ENCODE measurements around the gene NKIRAS1.
"Not testable (repeated sequence)": the region's sequence is repeated elsewhere in the genome, so short reads cannot be mapped to it uniquely, and the experiment has no call there.

NKIRAS1 gene

DNA sequence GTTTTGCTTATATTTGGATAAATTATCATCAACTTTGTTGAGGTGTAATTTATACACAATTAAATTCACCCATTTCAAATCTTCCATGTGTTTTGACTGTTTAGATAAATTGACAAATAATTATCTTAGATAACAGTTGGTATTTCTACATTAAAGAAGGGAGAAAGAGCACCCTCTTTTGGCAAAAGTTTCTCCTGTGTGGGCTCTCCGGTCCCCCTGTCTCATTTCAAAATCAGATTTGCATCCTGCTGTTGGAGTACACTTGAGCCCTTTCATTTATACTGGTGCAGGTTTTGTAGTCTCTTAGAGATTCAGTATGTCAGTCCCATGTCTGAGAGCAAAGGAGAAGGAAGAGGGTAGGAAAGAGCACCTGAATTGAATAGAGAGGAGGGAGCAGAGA lies 49.4 kb downstream of the NKIRAS1 start:
- DNase-seq: no peak

DNA sequence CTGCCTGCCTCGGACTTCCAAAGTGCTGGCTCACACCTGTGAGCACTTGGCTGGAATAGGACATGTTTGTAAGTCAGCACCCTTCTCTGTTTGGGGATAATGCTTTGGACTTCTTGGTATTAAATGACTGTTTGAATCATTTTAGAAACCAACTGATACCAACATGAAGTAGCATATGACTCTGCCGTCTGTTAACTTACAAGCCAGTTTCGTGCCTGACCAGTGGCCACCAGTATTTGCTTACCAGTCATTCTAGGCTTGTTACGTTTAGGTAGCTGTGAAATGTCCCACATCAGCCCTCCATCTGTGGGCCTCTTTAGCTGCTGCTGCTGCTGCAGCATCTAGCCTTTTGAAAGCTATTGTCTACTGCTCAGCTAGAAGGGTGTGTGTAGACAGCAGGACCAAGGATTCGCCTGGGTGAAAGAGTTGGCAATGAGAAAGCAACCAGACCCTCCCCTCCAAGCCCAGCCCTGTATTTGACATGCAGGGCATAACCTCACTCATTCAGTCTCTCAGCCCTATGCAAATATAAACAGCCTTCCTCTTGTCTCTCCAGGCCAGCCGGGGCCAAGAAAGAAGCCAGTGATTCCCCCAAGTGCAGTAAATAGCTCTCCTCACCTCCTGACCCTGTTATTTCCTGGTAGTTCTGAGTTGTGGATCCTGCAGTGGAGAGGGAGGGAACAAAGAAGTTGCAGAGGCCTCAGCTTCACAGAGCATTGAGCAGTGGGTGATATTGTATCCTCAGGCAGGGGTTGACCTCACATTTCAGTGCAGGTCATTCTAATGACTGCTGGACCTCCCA lies 51.0 kb downstream of the NKIRAS1 start:
- DNase-seq: no peak

DNA sequence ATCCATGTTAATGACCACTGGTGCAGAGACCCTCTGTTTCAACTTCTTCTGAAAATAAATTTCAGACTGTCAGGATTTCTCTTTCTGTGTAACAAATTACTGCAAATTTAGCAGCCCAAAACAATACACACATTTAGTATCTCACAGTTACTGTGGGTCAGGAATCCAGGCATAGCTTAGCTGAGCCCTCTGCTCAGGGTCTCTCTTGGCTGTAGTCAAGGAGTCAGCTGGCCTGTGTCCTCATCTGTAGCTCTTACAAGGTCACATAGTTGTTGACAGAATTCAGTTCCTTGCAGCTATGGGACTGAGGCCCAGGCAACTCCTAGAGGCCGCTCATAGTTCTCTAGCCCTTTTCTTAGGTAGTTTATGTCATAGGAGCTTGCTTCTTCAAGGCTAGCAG lies 51.9 kb downstream of the NKIRAS1 start:
- DNase-seq: no peak

DNA sequence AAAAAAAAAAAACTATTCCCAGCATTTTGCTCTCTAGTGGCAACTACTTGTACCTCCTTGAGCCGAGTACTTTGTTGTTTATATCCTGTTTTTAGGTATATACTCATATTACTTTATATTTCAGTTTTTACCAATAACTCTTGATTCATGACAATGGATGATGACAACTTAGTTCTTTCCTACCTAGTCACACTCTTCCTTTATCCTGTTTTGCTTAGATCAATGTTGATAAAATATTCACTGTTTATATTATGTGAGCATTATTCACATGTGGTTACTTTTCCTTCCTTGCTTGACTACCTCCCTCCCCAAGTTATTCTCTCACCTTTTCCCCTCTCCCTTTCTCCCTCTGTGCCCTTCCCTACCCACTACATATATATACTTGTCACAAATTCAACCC lies 53.7 kb downstream of the NKIRAS1 start:
- DNase-seq: no peak

DNA sequence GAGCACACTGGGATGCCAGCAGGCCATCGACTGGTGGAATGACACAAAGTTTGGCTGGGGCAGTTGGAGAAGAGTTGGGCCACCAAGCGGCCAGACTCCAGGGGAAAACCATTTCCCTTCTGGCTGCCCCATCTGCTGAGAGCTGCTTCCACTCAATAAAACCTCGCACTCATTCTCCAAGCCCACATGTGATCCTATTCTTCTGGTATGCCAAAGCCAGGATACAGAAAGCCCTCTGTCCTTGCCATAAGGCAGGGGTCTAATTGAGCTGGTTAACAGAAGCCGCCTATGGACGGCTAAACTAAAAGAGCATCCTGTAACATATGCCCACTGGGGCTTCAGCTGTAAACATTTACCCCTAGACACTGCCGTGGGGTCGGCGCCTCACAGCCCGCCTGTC lies 55.1 kb downstream of the NKIRAS1 start:
- no peak for DNase-seq

DNA sequence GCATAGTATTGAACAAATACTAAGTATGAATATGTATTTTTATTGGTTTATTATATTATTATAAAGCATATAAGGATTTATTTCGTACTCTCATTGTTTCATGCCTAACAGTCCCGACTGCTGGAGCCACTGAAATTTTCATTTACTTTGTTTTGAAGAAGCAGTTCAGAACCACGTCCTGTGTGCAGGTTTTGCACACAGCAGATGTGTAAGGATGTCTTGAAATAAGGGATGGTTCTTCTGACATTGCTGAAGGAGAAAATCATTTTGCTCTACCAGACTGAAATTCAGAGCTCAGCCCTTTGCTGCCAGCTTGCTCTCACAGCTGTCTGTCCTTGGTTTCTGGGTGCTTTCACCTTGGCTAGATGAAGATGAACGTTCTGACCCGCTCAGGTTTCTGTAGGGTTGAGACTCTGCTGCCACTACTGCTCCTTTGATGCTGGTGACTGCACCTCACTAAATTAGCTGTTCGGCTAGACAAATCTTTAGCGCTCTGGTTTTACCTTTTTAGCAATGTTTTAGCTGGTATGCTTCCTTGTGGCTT lies 56.9 kb downstream of the NKIRAS1 start:
- no peak for DNase-seq

DNA sequence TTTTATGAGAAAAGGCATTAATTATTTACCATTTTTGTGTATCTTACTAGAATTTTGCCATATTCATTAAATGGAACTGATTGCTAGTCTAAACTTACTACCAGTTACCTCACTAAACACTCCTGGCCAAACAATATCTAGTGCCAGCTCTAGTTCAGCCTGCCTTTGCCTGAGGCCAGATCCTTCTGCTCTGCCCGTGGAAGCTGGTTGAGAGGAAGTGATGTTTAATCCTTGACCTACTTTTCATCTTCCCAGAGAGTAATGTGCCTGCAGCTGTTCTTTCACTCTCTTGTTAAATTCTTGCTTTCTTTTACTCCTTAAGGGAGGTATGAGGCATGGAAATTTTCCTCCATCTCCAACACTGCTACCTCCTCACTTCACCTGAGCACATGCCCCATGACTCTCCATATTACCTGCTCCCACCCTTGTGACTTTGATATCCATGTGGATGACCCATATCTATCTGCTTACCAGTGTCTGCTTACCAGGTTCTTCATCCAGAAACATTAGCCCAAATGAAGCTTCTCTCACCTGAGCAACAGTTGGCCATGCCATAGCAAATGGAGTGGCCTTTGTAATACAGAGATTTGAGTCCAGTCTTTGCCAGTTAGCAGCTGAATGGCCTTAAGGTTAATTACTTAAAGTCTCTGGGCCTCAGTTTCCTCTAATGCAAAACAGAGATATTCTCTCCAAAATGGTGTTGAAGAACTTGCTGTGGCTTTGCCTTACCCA lies 57.6 kb downstream of the NKIRAS1 start:
- DNase-seq: no peak

DNA sequence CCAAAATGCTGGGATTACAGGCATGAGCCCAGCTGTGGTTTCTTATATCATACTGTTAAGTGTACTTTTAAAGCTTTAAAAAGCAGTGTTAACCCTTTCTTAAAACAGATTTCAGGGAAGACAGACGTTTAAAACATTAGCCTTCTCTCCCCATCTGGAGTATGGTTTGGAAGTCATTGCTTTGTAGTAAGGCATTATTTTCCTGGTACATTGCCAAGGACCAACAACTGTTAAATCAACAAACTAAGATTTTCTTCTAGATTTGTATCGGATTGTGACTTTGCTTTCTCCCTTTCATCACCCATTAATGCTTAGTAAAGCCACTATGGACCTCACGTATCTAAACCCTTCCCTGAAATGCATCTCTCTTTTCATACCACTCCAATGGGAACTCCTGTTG lies 60.5 kb downstream of the NKIRAS1 start:
- DNase-seq: no peak

DNA sequence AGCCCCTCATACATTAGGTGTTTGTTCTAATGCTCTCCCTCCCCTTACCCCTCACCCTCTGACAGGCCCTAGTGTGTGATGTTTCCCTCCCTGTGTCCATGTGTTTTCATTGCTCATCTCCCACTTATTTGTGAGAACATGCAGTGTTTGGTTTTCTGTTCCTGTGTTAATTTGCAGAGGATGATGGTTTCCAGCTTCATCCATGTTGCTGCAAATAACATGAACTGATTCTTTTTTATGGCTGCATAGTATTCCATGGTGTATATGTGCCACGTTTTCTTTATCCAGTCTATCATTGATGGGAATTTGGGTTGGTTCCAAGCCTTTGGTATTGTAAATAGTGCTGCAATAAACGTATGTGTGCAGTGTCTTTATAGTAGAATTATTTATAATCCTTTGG lies 67.3 kb downstream of the NKIRAS1 start:
- not testable (repeated sequence) for DNase-seq

DNA sequence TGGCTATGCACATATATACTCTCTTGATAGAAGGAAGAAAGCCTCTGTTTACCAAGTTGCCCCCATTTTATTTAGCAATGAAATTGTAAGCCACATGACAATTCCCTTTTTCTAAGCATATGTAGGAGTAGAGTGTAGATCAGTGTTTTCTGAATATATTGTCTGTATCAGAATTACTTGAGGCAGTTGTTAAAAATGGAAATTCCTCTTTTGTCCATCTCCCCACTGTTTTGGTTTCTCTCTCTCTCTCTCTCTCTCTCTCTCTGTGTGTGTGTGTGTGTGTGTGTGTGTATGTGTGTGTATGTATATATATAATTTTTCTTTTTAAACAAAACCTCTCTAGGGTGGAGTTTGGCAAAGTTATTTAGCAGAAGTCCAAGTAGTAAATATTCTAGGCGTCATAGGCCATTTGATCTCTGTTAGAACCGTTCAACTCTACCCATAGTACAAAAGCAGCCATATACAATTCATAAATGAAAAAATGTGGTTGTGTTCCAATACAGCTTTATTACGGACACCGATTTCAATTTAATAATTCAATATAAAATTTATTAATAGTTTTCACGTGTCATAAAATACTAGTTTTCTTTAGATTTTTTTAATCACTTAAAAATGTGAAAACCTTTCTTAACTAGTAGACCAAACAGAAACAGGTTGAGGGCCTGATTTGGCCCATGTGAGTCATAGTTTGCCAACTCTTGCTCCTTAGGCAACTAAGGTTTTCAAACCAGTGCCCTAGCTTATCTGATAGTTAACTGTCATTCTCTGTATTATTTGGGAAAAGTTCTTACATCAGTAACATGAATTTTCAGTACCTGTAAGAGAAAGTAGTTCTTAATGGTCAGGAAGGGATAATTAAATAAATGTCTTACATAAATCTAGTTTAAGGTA lies 71.2 kb downstream of the NKIRAS1 start:
- DNase-seq: no peak

DNA sequence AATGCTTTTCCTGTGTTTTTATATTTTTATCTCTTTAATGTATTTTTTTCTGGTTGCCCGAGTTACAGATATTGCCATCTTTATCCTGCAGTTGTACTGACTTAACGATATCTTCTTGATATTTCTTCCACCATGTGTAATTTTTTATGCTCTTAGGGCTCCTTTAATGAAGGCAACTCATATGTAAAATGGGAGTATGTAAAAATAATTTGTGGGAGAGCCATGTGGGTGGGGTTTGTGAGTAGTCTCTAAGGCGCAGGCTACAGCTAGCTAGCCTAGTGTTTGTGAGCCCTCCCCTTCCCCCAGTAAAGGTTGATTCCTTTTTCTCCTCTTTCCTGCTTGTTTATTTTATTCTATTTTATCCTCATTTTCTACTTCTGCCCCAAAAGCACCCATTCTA lies 72.9 kb downstream of the NKIRAS1 start:
- no peak for DNase-seq
